ENCODE data around the gene SYS1.

SYS1 gene

DNA sequence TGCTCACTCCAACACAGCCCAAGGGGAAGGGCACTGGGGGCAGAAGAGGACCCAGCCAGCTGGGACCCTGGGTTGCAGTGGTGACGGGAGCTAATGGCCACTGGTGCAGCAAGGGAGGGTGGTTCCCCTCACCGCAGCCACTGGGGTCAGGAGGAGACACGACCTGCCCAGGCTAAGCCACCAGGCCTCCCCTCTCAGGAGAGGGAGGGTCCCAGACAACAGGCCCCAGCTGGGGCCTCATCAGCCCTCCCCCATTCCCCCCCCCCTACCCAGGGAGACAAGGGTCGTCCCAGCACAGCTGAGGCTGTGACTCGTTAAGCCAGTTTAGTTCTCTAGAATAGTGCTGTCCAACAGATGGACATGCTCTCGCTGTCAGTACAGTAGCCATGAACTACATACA lies 37.6 kb upstream of the SYS1 start:
- Histone ChIP-seq H3K36me3 (ENCODE audit: control insufficient read depth, insufficient read depth, low read length) (peaks cover 7% of the 10 kb centered on the region; the same call in 1 of the 2 replicates), H3K4me3 (ENCODE audit: low read length) (no peak overlapping the region), H3K9me3 (ENCODE audit: control insufficient read depth, insufficient read depth, low read length) (no peaks in the 10 kb centered on the region), H3K27me3 (ENCODE audit: control insufficient read depth, insufficient read depth, low read length) (no peaks in the 10 kb centered on the region), H3K4me1 (ENCODE audit: control insufficient read depth, insufficient read depth, low read length) (no peaks in the 10 kb centered on the region), H3K27ac (ENCODE audit: low read length) (no peak overlapping the region)
- no CpG with 5 or more reads among the region's 6 CpGs for WGBS (ENCODE audit: insufficient coverage, insufficient read length)
- no peak for DNase-seq (ENCODE audit: low read depth, low spot score)

DNA sequence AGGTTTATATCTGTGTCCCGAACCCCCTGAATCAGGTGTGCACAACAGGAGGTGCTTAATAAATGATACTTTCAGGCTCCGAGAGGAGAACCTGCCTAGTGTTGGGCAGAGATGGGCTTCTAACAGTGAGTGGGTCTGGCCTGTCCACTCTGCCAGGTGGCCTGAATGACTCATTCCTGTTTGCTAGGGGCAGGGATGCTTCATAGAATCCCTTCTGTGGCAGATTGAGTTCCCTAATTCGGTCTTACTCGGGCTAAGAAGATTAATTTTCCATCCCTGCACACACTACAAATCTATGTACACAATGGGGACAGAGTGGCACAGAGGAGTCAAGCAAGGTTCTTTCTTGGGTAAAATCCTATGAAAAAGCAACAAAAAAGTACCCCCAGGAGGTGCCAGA lies 34.5 kb upstream of the SYS1 start:
- no peaks in the 10 kb centered on the region for H3K4me1 ChIP-seq (ENCODE audit: control insufficient read depth, insufficient read depth, low read length)
- no peak for DNase-seq (ENCODE audit: low read depth, low spot score)
- no peak overlapping the region for H3K4me3 ChIP-seq (ENCODE audit: low read length)
- WGBS (ENCODE audit: insufficient coverage, insufficient read length), result no CpG with 5 or more reads among the region's 4 CpGs
- H3K9me3 ChIP-seq (ENCODE audit: control insufficient read depth, insufficient read depth, low read length), result no peaks in the 10 kb centered on the region
- no peaks in the 10 kb centered on the region for H3K27me3 ChIP-seq (ENCODE audit: control insufficient read depth, insufficient read depth, low read length)
- H3K27ac ChIP-seq (ENCODE audit: low read length), result no peak overlapping the region
- peaks cover 14% of the 10 kb centered on the region; the same call in 1 of the 2 replicates for H3K36me3 ChIP-seq (ENCODE audit: control insufficient read depth, insufficient read depth, low read length)

DNA sequence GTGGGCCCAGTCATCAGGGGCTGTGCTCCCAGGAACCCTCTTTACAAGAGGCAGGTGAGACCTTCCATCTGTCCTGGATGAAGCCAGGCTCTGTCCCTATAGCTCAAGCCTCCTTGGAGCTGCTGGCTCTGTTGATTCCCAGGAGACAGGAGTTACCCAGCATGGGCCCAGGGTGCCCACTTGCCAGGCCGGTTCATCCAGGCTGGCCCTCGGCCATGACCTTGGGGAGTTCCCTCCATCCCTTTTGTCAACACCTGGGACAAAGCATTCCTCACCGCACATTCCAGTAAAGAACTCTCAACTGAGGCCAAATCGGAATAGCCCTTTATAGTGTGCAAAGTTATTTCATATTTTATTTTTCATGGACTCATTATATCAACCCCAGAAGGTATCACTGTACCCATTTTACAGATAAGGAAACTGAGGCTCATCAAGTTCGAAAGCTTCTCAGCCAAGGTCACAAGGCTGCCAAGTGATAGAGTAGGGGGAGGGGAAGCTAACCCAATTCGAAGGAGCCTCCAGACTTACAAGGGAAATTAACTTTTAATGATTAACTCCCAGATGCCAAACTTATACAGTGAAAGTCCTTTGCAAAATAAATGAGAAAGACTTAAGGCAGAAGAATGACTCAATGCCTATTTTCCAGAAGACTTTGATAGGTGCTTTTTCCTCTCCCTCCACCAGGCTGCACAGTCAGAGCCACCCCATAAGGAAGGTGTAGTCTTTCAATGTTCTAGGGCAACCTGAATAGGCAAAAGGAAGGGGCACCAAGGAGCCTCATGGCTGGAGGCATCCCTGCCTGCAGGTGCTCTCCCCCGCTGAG lies 33.2 kb upstream of the SYS1 start:
- no peak for DNase-seq (ENCODE audit: low read depth, low spot score)
- Histone ChIP-seq H3K9me3 (ENCODE audit: control insufficient read depth, insufficient read depth, low read length) (no peaks in the 10 kb centered on the region), H3K36me3 (ENCODE audit: control insufficient read depth, insufficient read depth, low read length) (peaks cover 14% of the 10 kb centered on the region; the same call in 1 of the 2 replicates), H3K27me3 (ENCODE audit: control insufficient read depth, insufficient read depth, low read length) (no peaks in the 10 kb centered on the region), H3K4me3 (ENCODE audit: low read length) (no peak overlapping the region), H3K27ac (ENCODE audit: low read length) (no peak overlapping the region), H3K4me1 (ENCODE audit: control insufficient read depth, insufficient read depth, low read length) (no peaks in the 10 kb centered on the region)
- WGBS (ENCODE audit: insufficient coverage, insufficient read length), result no CpG with 5 or more reads among the region's 7 CpGs

DNA sequence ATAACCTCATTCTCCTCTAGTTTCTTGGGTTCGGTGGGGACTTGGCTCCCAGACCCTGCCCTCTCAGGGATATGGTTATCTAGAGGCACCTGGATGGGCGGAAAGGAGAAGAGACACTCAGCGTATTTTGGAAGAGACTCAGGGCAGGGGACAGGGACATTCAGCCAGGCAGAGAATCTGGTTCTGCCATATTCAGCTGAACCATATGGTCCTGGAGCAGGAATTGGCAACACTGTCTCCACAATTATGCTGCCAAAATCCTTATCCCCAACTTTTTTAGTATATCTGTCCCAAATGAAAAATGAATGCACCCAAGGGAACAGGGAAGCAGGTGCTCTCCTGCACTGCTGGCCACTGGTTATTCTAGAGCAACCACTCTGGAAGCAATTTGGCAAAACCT lies 32.5 kb upstream of the SYS1 start:
- Histone ChIP-seq H3K27me3 (ENCODE audit: control insufficient read depth, insufficient read depth, low read length) (no peaks in the 10 kb centered on the region), H3K4me3 (ENCODE audit: low read length) (no peak overlapping the region), H3K36me3 (ENCODE audit: control insufficient read depth, insufficient read depth, low read length) (peaks cover 11% of the 10 kb centered on the region; the same call in 1 of the 2 replicates), H3K27ac (ENCODE audit: low read length) (no peak overlapping the region), H3K4me1 (ENCODE audit: control insufficient read depth, insufficient read depth, low read length) (no peaks in the 10 kb centered on the region), H3K9me3 (ENCODE audit: control insufficient read depth, insufficient read depth, low read length) (no peaks in the 10 kb centered on the region)
- no CpG with 5 or more reads among the region's 3 CpGs for WGBS (ENCODE audit: insufficient coverage, insufficient read length)
- no peak for DNase-seq (ENCODE audit: low read depth, low spot score)

DNA sequence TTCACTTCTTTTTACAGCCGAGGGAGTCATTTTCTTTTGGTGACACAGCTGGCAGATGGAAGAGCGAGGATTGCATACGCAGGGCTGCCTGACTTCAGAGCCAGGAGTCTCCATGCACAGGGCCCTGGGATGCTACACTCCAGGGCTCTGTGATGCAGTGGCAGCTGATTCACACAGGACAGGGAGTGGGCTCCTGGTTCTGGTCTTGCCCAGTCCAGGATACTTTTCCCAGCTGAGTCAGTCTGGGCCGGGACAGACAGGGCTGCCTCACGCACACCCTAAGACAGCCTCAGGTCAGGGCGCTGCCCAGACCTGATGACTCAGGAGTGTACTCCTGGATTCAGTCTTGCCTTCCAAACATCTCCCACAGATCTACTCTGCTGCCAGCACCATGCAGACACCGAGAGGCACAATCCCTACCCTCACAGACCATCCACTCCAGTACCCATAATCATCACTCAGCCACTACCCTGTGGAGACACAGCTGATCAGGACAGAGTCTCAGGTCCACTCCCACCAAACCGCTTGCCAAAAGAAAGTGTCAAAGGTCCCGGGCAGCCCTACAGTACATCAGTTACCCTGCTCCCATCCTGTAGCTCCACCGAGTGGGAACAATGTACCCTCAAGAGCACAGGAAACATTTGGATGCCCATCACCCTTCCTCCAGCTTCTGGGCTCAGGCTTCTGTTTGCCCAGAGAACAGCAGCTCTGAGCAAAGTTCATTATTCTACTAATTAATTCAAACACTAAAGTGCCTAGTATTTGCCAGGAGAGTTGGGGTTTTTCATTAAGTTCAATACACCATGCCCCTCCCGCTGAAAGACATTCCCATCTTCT lies 26.2 kb upstream of the SYS1 start:
- H3K36me3 ChIP-seq (ENCODE audit: control insufficient read depth, insufficient read depth, low read length), result peaks cover 6% of the 10 kb centered on the region; the same call in 1 of the 2 replicates
- no peak for DNase-seq (ENCODE audit: low read depth, low spot score)
- H3K9me3 ChIP-seq (ENCODE audit: control insufficient read depth, insufficient read depth, low read length), result no peaks in the 10 kb centered on the region
- no CpG with 5 or more reads among the region's 11 CpGs for WGBS (ENCODE audit: insufficient coverage, insufficient read length)
- peaks cover 14% of the 10 kb centered on the region for H3K4me1 ChIP-seq (ENCODE audit: control insufficient read depth, insufficient read depth, low read length)
- no peaks in the 10 kb centered on the region for H3K27me3 ChIP-seq (ENCODE audit: control insufficient read depth, insufficient read depth, low read length)
- H3K27ac ChIP-seq (ENCODE audit: low read length), result no peak overlapping the region
- no peak overlapping the region for H3K4me3 ChIP-seq (ENCODE audit: low read length)

DNA sequence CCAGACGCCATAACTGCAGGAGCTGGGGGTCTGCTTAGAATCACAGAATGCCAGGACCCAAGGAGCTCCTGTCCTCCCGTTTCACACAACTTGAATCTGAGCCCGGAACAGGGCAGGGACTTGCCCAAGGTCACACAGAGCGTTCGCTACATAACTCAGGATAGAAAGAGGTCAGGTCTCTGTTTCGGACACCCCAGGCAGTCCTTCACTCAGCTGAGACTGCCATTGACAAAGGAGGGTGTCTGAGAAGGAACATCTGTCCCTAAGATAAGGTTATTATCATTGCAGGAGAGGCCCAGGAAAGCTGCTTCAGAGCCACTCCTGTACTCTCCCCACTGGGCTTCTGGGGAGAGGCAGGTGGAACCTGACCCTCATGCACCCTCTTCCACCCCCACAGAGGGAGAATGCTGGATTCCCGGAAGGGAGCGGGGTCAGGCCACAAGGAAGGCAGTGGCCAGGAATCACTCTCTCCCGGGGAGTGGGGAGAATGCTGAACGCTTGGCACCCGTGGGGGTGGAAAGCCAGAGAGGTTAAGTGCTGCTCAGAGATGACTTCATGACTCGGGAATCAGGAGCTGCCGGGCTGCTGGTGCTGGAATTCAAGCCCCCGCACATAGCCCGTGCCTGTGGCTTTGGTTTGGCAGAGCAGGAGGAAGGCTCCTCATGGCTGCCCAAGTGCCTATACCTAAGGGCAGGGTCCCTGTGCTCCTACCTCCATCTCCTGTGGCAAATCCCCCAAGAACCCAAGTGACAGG lies 25.4 kb upstream of the SYS1 start:
- Histone ChIP-seq H3K27ac (ENCODE audit: low read length) (no peak overlapping the region), H3K9me3 (ENCODE audit: control insufficient read depth, insufficient read depth, low read length) (no peaks in the 10 kb centered on the region), H3K27me3 (ENCODE audit: control insufficient read depth, insufficient read depth, low read length) (no peaks in the 10 kb centered on the region), H3K4me1 (ENCODE audit: control insufficient read depth, insufficient read depth, low read length) (peaks cover 19% of the 10 kb centered on the region), H3K36me3 (ENCODE audit: control insufficient read depth, insufficient read depth, low read length) (peaks cover 6% of the 10 kb centered on the region; the same call in 1 of the 2 replicates), H3K4me3 (ENCODE audit: low read length) (no peak overlapping the region)
- DNase-seq (ENCODE audit: low read depth, low spot score), result no peak
- WGBS (ENCODE audit: insufficient coverage, insufficient read length), result no CpG with 5 or more reads among the region's 15 CpGs

DNA sequence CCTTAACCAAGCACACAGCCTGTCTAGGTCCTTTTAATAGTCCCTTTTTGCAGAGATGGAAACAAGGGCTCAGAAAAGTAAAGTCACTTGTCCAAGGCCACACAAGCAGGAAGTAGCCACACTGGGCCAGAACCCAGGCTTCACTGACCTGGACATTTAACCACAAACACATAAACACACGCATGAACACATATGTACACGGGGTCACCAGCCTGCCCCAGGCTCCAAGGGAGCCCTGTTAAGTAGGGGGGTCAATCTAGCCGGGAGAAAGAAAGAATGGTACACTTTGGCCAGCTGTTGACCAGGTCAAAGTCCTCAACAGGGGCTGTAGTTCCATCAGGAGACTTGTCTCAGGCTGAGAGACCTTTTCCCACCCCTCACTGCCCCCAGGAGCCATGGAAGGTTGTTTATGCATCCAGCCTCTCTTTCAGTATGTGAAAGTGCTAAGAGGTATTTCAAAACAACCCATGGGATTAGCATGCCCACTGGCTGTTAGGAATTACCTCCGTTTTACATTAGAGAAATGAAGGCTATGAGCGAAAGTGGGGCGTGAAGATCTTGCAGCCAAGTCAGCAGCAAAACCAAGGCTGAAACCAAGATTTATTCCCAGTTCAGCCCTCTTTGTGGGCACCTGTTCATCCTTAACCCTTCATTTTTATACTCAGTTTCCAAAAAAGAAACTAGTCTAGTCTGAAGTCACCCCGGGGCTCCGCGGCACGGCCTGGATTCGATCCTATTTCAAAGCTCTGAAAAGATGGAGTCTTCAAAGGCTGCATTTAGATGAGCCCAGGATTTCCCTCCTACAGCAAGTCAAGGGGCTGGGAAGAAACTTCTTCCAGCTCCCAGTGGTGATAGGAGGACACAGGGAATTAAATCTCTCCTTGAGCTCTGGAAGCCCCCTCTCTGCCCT lies 24.6 kb upstream of the SYS1 start:
- no CpG with 5 or more reads among the region's 11 CpGs for WGBS (ENCODE audit: insufficient coverage, insufficient read length)
- H3K9me3 ChIP-seq (ENCODE audit: control insufficient read depth, insufficient read depth, low read length), result no peaks in the 10 kb centered on the region
- H3K27me3 ChIP-seq (ENCODE audit: control insufficient read depth, insufficient read depth, low read length), result no peaks in the 10 kb centered on the region
- no peak overlapping the region for H3K27ac ChIP-seq (ENCODE audit: low read length)
- H3K4me3 ChIP-seq (ENCODE audit: low read length), result no peak overlapping the region
- no peak for DNase-seq (ENCODE audit: low read depth, low spot score)
- no peaks in the 10 kb centered on the region for H3K36me3 ChIP-seq (ENCODE audit: control insufficient read depth, insufficient read depth, low read length)
- peaks cover 19% of the 10 kb centered on the region for H3K4me1 ChIP-seq (ENCODE audit: control insufficient read depth, insufficient read depth, low read length)

DNA sequence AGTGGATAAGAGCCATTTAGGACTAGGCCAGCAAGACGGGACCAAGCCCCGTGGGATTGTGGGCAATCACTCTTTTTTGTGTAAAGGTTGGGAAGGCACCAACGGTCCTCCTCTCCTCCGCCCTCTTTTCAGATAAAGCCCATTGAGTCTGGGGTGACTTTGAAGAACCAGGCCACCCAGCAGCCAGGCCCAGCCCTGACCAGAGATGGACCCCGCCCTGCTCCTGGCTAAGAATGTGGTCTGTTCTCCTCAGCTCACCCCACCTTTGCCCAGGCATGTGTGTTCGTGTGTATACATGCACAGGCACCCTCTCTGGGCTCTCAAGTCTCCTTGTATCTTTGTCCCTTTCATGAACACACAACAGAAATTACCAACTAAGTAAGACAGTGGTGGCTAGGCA lies 23.9 kb upstream of the SYS1 start:
- H3K9me3 ChIP-seq (ENCODE audit: control insufficient read depth, insufficient read depth, low read length), result no peaks in the 10 kb centered on the region
- no peaks in the 10 kb centered on the region for H3K36me3 ChIP-seq (ENCODE audit: control insufficient read depth, insufficient read depth, low read length)
- no peak overlapping the region for H3K27ac ChIP-seq (ENCODE audit: low read length)
- H3K4me3 ChIP-seq (ENCODE audit: low read length), result no peak overlapping the region
- peaks cover 24% of the 10 kb centered on the region for H3K4me1 ChIP-seq (ENCODE audit: control insufficient read depth, insufficient read depth, low read length)
- WGBS (ENCODE audit: insufficient coverage, insufficient read length), result no CpG with 5 or more reads among the region's 6 CpGs
- DNase-seq (ENCODE audit: low read depth, low spot score), result no peak
- H3K27me3 ChIP-seq (ENCODE audit: control insufficient read depth, insufficient read depth, low read length), result no peaks in the 10 kb centered on the region

DNA sequence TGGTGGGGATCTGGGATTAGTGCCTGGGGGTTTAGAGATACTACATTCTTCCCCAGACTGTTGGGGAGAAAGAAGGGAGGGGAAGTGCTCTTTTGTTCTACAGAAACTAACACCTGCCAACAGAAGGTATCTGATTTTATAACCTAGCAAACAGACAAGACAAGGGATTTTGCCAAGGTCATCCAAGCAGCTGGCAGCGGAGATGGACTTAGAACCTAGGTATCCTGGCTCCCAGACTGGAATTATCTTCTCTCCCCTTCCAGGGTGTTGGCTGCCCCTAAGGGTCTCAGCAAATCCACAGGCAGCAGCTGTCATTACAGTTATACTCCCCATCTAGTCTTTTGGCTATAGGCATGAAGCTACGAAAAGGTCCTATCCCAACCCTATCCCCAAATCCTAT lies 23.2 kb upstream of the SYS1 start:
- no peak for DNase-seq (ENCODE audit: low read depth, low spot score)
- no peak overlapping the region for H3K4me3 ChIP-seq (ENCODE audit: low read length)
- H3K27me3 ChIP-seq (ENCODE audit: control insufficient read depth, insufficient read depth, low read length), result no peaks in the 10 kb centered on the region
- WGBS (ENCODE audit: insufficient coverage, insufficient read length), result no CpG with 5 or more reads among the region's 2 CpGs
- no peaks in the 10 kb centered on the region for H3K9me3 ChIP-seq (ENCODE audit: control insufficient read depth, insufficient read depth, low read length)
- no peaks in the 10 kb centered on the region for H3K36me3 ChIP-seq (ENCODE audit: control insufficient read depth, insufficient read depth, low read length)
- H3K4me1 ChIP-seq (ENCODE audit: control insufficient read depth, insufficient read depth, low read length), result peaks cover 24% of the 10 kb centered on the region
- no peak overlapping the region for H3K27ac ChIP-seq (ENCODE audit: low read length)
